ENCODE measurements around the gene PPP1R12A.
A peak's percentile ranks its signal among the peaks of the same experiment; 100 is the strongest.
"Not testable (repeated sequence)": the region's sequence is repeated elsewhere in the genome, so short reads cannot be mapped to it uniquely, and the experiment has no call there.

PPP1R12A gene

GRCh38 chr12:79935021-79935623, at the start of gene PPP1R12A:
TSS of gene PPP1R12A (minus strand) at chr12:79935097. CDS start at chr12:79934931, 166 bp downstream.
- DNase-seq (ENCODE audit: low read depth in 2 of 2): peak; percentile 89 to 93

GRCh38 chr12:79983986-79984620, 49.2 kb upstream of the PPP1R12A start:
- no peak for DNase-seq (ENCODE audit: low read depth in 2 of 2)

GRCh38 chr12:79983492-79983891, 48.6 kb upstream of the PPP1R12A start:
- no peak for DNase-seq (ENCODE audit: low read depth in 2 of 2)

- DNase-seq (ENCODE audit: low read depth in 2 of 2): no peak
These were observed 47.5 kb upstream of the PPP1R12A start for GRCh38 chr12:79982086-79983062.

GRCh38 chr12:79978692-79979091, 43.8 kb upstream of the PPP1R12A start:
- DNase-seq (ENCODE audit: low read depth in 2 of 2): no peak

GRCh38 chr12:79977856-79978460, 43.1 kb upstream of the PPP1R12A start:
- not testable (repeated sequence) for DNase-seq (ENCODE audit: low read depth in 2 of 2)

- DNase-seq (ENCODE audit: low read depth in 2 of 2): no peak
These were observed 40.2 kb upstream of the PPP1R12A start for GRCh38 chr12:79975143-79975542.

GRCh38 chr12:79973801-79974200, 38.9 kb upstream of the PPP1R12A start:
- no peak for DNase-seq (ENCODE audit: low read depth in 2 of 2)

GRCh38 chr12:79964100-79964627, 29.3 kb upstream of the PPP1R12A start:
- no peak for DNase-seq (ENCODE audit: low read depth in 2 of 2)

- no peak for DNase-seq (ENCODE audit: low read depth in 2 of 2)
These were observed 26.5 kb upstream of the PPP1R12A start for GRCh38 chr12:79961411-79961810.

- no peak for DNase-seq (ENCODE audit: low read depth in 2 of 2)
These were observed 24.6 kb upstream of the PPP1R12A start for GRCh38 chr12:79959484-79959883.

- DNase-seq (ENCODE audit: low read depth in 2 of 2): no peak
These were observed 22.0 kb upstream of the PPP1R12A start for GRCh38 chr12:79956896-79957295.

GRCh38 chr12:79955561-79955960, 20.7 kb upstream of the PPP1R12A start:
- no peak for DNase-seq (ENCODE audit: low read depth in 2 of 2)

GRCh38 chr12:79954037-79954610, 19.2 kb upstream of the PPP1R12A start:
- no peak for DNase-seq (ENCODE audit: low read depth in 2 of 2)

- DNase-seq (ENCODE audit: low read depth in 2 of 2): no peak
These were observed 14.2 kb upstream of the PPP1R12A start for GRCh38 chr12:79949098-79949497.

- no peak for DNase-seq (ENCODE audit: low read depth in 2 of 2)
These were observed 10.5 kb upstream of the PPP1R12A start for GRCh38 chr12:79945433-79945832.

- DNase-seq (ENCODE audit: low read depth in 2 of 2): no peak
These were observed 9.7 kb upstream of the PPP1R12A start for GRCh38 chr12:79944565-79944964.

- DNase-seq (ENCODE audit: low read depth in 2 of 2): not testable (repeated sequence)
These were observed 7.9 kb upstream of the PPP1R12A start for GRCh38 chr12:79942846-79943245.

GRCh38 chr12:79939728-79940310, 4.9 kb upstream of the PPP1R12A start:
- DNase-seq (ENCODE audit: low read depth in 2 of 2): no peak

- no peak for DNase-seq (ENCODE audit: low read depth in 2 of 2)
These were observed 3.9 kb upstream of the PPP1R12A start for GRCh38 chr12:79938843-79939242.

- DNase-seq (ENCODE audit: low read depth in 2 of 2): no peak
These were observed 1.8 kb upstream of the PPP1R12A start for GRCh38 chr12:79936670-79937069.
